ENCODE data around the gene LY6G6C. TPM values are rescaled to one million over a fixed set of nuclear protein-coding genes. Genes with fewer than 3 reads are reported as not detected.
A peak's percentile ranks its signal among the peaks of the same experiment; 100 is the strongest.

The LY6G6C gene
- total RNA-seq, 1 donor = not detected

- peak within 1 kb of the TSS; percentile 76 for H2AFZ ChIP-seq (ENCODE audit: low read length)
- DNase-seq (ENCODE audit: insufficient read length, low spot score, missing footprints) = peak; percentile 97
- H3K36me3 ChIP-seq (ENCODE audit: insufficient read depth, low read length) = no peaks in the 10 kb centered on the region
- H3K27me3 ChIP-seq (ENCODE audit: insufficient read depth, low read length) = no peaks in the 10 kb centered on the region
- H3K4me3 ChIP-seq (ENCODE audit: insufficient read depth, low read length) = peak within 1 kb of the TSS; percentile 71
- peak within 1 kb of the TSS; percentile 94 for H3K4me2 ChIP-seq (ENCODE audit: insufficient read depth, low read length)
- H3K79me2 ChIP-seq (ENCODE audit: insufficient read depth, low read length) = no peaks in the 10 kb centered on the region
- peaks cover 15% of the 10 kb centered on the region for H3K4me1 ChIP-seq (ENCODE audit: insufficient read depth, low read length)
- no peaks in the 10 kb centered on the region for H4K20me1 ChIP-seq (ENCODE audit: insufficient read depth, low read length)
- TF ChIP-seq CTCF (IDR thresholded peaks at IDR 0.05; ENCODE audit: extremely low read depth, low read depth, low read length) = peak; percentile 79
- peak within 1 kb of the TSS; percentile 47 for H3K27ac ChIP-seq (ENCODE audit: low read depth, low read length)
- no peaks in the 10 kb centered on the region for H3K9me3 ChIP-seq (ENCODE audit: low read depth, low read length)
These were observed 41.1 kb downstream of the LY6G6C start, which contains the start of gene LY6G5C for GRCh38 chr6:31680226-31681134. LY6G5C (minus strand) TSS chr6:31681067; CDS start chr6:31680373, 694 bp downstream.

- no peak for DNase-seq (ENCODE audit: insufficient read length, low spot score, missing footprints)
- no peaks in the 10 kb centered on the region for H3K79me2 ChIP-seq (ENCODE audit: insufficient read depth, low read length)
These were observed 43.6 kb downstream of the LY6G6C start for GRCh38 chr6:31677955-31678354.

GRCh38 chr6:31676904-31677303, 44.6 kb downstream of the LY6G6C start:
- Histone ChIP-seq H2AFZ (ENCODE audit: low read length) (no peak overlapping the region), H3K79me2 (ENCODE audit: insufficient read depth, low read length) (no peaks in the 10 kb centered on the region), H3K4me3 (ENCODE audit: insufficient read depth, low read length) (no peak overlapping the region), H3K27ac (ENCODE audit: low read depth, low read length) (no peak overlapping the region), H3K27me3 (ENCODE audit: insufficient read depth, low read length) (no peaks in the 10 kb centered on the region), H4K20me1 (ENCODE audit: insufficient read depth, low read length) (no peaks in the 10 kb centered on the region), H3K4me2 (ENCODE audit: insufficient read depth, low read length) (no peak overlapping the region), H3K9me3 (ENCODE audit: low read depth, low read length) (no peaks in the 10 kb centered on the region), H3K4me1 (ENCODE audit: insufficient read depth, low read length) (peaks cover 15% of the 10 kb centered on the region), H3K36me3 (ENCODE audit: insufficient read depth, low read length) (peaks cover 13% of the 10 kb centered on the region)
- TF ChIP-seq CTCF (IDR thresholded peaks at IDR 0.05; ENCODE audit: extremely low read depth, low read depth, low read length) = no peak
- DNase-seq (ENCODE audit: insufficient read length, low spot score, missing footprints) = no peak

More at GRCh38 chr6:31677955-31678354, 43.6 kb downstream of the LY6G6C start:
- peaks cover 15% of the 10 kb centered on the region for H3K4me1 ChIP-seq (ENCODE audit: insufficient read depth, low read length)
- H3K27me3 ChIP-seq (ENCODE audit: insufficient read depth, low read length) = no peaks in the 10 kb centered on the region
- no peak for TF ChIP-seq CTCF (IDR thresholded peaks at IDR 0.05; ENCODE audit: extremely low read depth, low read depth, low read length)
- no peaks in the 10 kb centered on the region for H4K20me1 ChIP-seq (ENCODE audit: insufficient read depth, low read length)
- H3K4me3 ChIP-seq (ENCODE audit: insufficient read depth, low read length) = no peak overlapping the region
- peaks cover 5% of the 10 kb centered on the region for H3K36me3 ChIP-seq (ENCODE audit: insufficient read depth, low read length)
- no peak overlapping the region for H3K4me2 ChIP-seq (ENCODE audit: insufficient read depth, low read length)
- H2AFZ ChIP-seq (ENCODE audit: low read length) = no peak overlapping the region
- H3K27ac ChIP-seq (ENCODE audit: low read depth, low read length) = no peak overlapping the region
- no peaks in the 10 kb centered on the region for H3K9me3 ChIP-seq (ENCODE audit: low read depth, low read length)

- H3K79me2 ChIP-seq (ENCODE audit: insufficient read depth, low read length) = no peaks in the 10 kb centered on the region
- H3K27ac ChIP-seq (ENCODE audit: low read depth, low read length) = no peak overlapping the region
- DNase-seq (ENCODE audit: insufficient read length, low spot score, missing footprints) = no peak
- H2AFZ ChIP-seq (ENCODE audit: low read length) = no peak overlapping the region
- H3K4me1 ChIP-seq (ENCODE audit: insufficient read depth, low read length) = peaks cover 12% of the 10 kb centered on the region
- H3K9me3 ChIP-seq (ENCODE audit: low read depth, low read length) = no peaks in the 10 kb centered on the region
- H3K4me2 ChIP-seq (ENCODE audit: insufficient read depth, low read length) = no peak overlapping the region
- H3K27me3 ChIP-seq (ENCODE audit: insufficient read depth, low read length) = no peaks in the 10 kb centered on the region
- peaks cover 18% of the 10 kb centered on the region for H3K36me3 ChIP-seq (ENCODE audit: insufficient read depth, low read length)
- H3K4me3 ChIP-seq (ENCODE audit: insufficient read depth, low read length) = no peak overlapping the region
- no peaks in the 10 kb centered on the region for H4K20me1 ChIP-seq (ENCODE audit: insufficient read depth, low read length)
- TF ChIP-seq CTCF (IDR thresholded peaks at IDR 0.05; ENCODE audit: extremely low read depth, low read depth, low read length) = no peak
These were observed 45.1 kb downstream of the LY6G6C start for GRCh38 chr6:31676322-31676903.

All from osteoblast (primary cell).